ENCODE data around the gene RAB3B.

DNA sequence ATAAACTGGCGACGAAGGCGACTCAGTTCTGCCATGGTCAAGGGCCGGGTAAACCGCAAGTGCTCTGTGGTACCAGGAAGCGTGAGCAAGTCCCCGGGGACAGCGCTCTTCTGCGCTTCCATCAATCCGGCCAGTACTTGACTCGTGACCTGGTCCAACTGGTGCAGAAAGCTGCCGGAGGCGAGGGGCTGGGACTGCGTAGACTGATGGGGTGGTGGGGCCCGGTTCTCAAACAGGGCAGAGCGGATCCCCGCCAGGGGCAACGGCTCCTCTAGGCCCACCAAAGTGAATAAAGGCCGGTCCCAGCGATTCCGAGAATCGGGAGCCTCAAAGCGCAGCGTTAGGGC, 42.3 kb upstream of the RAB3B start:
- TF ChIP-seq, protein P1, sequence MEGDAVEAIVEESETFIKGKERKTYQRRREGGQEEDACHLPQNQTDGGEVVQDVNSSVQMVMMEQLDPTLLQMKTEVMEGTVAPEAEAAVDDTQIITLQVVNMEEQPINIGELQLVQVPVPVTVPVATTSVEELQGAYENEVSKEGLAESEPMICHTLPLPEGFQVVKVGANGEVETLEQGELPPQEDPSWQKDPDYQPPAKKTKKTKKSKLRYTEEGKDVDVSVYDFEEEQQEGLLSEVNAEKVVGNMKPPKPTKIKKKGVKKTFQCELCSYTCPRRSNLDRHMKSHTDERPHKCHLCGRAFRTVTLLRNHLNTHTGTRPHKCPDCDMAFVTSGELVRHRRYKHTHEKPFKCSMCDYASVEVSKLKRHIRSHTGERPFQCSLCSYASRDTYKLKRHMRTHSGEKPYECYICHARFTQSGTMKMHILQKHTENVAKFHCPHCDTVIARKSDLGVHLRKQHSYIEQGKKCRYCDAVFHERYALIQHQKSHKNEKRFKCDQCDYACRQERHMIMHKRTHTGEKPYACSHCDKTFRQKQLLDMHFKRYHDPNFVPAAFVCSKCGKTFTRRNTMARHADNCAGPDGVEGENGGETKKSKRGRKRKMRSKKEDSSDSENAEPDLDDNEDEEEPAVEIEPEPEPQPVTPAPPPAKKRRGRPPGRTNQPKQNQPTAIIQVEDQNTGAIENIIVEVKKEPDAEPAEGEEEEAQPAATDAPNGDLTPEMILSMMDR (IDR thresholded peaks at IDR 0.05 in 2 of 3, conservative IDR thresholded peaks at IDR 0.05 in 1 of 3; ENCODE audit: insufficient read depth in 2 of 3, low read depth in 1 of 3, low read length in 3 of 3), result no peak
- TF ChIP-seq POLR2AphosphoS5 (IDR thresholded peaks at IDR 0.05; ENCODE audit: control insufficient read depth, insufficient read depth, low read depth, low read length) (no peak), SMAD1 (IDR thresholded peaks at IDR 0.05; ENCODE audit: low read depth, low read length, partially characterized antibody) (no peak)
